H1 (cell line): Measurements from ENCODE around the gene OTP. TPM values are rescaled to one million over a fixed set of nuclear protein-coding genes. Genes with fewer than 3 reads are reported as not detected.

ENCODE experiments used
- CBX8 ChIP-seq: fragments of 300-800, 300-1000 bp; sonication (generic); IDR thresholded peaks from 2 replicates; pipeline ENCODE4 v1.7.1; 2016; ENCODE audit warnings: low read depth, low read length, borderline replicate concordance
- E2F6 ChIP-seq: IDR thresholded peaks from 2 replicates; pipeline ENCODE4 v1.6.1; 2012; ENCODE audit warnings: inconsistent platforms
- JUN ChIP-seq: IDR thresholded peaks from 2 replicates; pipeline ENCODE4 v1.6.1; 2011; ENCODE audit warnings: low read depth, mild to moderate bottlenecking, improper control_type of control experiment, low read length
- RBBP5 ChIP-seq: IDR thresholded peaks from 2 replicates; pipeline ENCODE4 v1.7.1; 2012; ENCODE audit warnings: low read depth, mild to moderate bottlenecking, inconsistent platforms, low read length, moderate library complexity, borderline replicate concordance
- TAF7 ChIP-seq: optimal IDR thresholded peaks from 2 replicates; pipeline ENCODE3; 2011; ENCODE audit warnings: low read depth, mild to moderate bottlenecking, inconsistent platforms, low read length, moderate library complexity, borderline replicate concordance
- YY1 ChIP-seq: IDR thresholded peaks from 2 replicates; pipeline ENCODE4 v1.6.1; 2011; ENCODE audit warnings: low read depth, mild to moderate bottlenecking, low read length
- ZNF274 ChIP-seq: IDR thresholded peaks from 2 replicates; pipeline ENCODE4 v1.7.0; 2012; ENCODE audit warnings: low read length, borderline replicate concordance; ENCODE audit errors: extremely low read depth
- polyA plus RNA-seq, 7 experiments: library from polyadenylated mRNA; depleted of rRNA in 3 of 7; stranded (reverse) in 5 of 7; unstranded in 2 of 7; fragments of >200 nt in 5 of 7; fragments of 200-250 nt in 2 of 7; gene quantifications; 1 replicate in 5 of 7; 2 replicates in 1 of 7; 4 replicates in 1 of 7; pipeline versions ENCODE4 v1.2.1 to v1.2.3, GENCODE V29; 2011 to 2013; ENCODE audit warnings: missing spikeins in 2 of 7, mixed read lengths in 2 of 7
- total RNA-seq: library from RNA; stranded (reverse); fragmentation: NEBNext Ultra II Directional; extraction: Animal tissue kit (Norgen Biotek cat#: 25700); gene quantifications from 2 replicates; pipeline ENCODE4 v1.2.1, GENCODE V29; 2021

The OTP gene
- total and polyA plus RNA-seq, 2 of the 8 experiments (the other 6 are each of a cell fraction or from before 2014, with no cell fraction given): not detected

DNA sequence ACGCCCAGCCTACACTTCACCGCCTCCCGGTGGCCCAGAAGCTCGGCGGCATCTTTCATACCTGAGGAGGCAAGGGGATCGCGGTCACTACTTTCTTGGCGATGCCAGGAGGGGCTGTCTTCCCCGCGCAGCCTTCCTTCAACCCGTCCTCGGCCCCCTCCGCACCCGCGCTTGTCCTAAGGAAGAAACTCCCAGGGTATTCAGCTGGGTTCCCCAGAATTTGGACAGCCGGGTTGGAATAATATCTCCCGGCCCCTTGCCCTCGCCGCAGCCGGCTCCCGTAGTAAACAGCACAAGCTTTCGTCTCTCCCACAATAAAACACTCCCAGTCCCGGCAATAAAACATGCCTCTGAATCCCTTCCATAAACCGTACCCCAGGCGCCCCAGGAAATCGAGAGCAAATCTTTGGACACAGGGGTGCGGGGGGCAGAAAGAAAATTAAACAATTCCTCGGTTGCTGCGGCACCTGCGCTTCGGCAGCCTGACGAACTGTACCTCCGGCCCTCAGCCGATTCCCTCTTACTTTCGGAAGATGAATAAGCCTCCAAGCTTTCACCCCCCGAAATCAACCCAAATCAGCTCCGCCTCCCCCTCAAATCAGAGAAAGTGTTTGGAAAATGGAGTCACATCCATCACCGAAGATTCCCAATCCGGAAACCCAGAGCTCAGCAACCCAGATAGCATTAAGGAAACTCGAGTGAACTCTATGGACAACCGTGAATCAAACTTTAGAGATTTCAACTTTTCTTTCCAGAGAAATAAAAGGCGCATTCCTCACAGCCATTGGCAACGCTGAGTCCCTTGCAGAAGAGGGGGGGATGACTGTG, 1.1 kb downstream of the OTP start (continued):
- TF ChIP-seq ZNF274 (no peak), E2F6 (no peak), RBBP5 (0 out of 2 replicates have a peak, but pooled peaks have one; percentile 39), TAF7 (no peak), CBX8 (peak; percentile 96), YY1 (no peak), JUN (no peak)
